A549 (cell line): ENCODE data around the gene GHR.

Experiments
- CBX8 ChIP-seq: fragments of 200-600 bp; sonication (generic); IDR thresholded peaks from 2 replicates; pipeline ENCODE4 v1.6.1; 2016
- MAX ChIP-seq: IDR thresholded peaks from 2 replicates; pipeline ENCODE4 v1.6.1; 2012
- MYC ChIP-seq: IDR thresholded peaks from 2 replicates; pipeline ENCODE4 v1.6.1; 2012; ENCODE audit warnings: mild to moderate bottlenecking, inconsistent platforms, low read length, improper control_type of control experiment, borderline replicate concordance
- NFE2L2 ChIP-seq: fragments of 150-350 bp; conservative IDR thresholded peaks from 2 replicates; pipeline ENCODE4 v1.6.1; 2014; ENCODE audit warnings: low read length
- POLR2A ChIP-seq: IDR thresholded peaks from 2 replicates; pipeline ENCODE4 v1.6.1; 2012; ENCODE audit warnings: mild to moderate bottlenecking, low read length
- RAD21 ChIP-seq, 2 experiments: fragments of >200 bp in 1 of 2; sonication (Bioruptor Twin) in 1 of 2; formaldehyde crosslinking in 1 of 2; IDR thresholded peaks in 1 of 2; conservative IDR thresholded peaks in 1 of 2; 2 replicates in 1 of 2; 3 replicates in 1 of 2; pipeline ENCODE4 v1.6.1; 2012 to 2018; ENCODE audit warnings: inconsistent platforms in 1 of 2
- SMC3 ChIP-seq: fragments of >200 bp; sonication (Bioruptor Twin); formaldehyde crosslinking; IDR thresholded peaks from 3 replicates; pipeline ENCODE4 v1.6.1; 2018; ENCODE audit warnings: inconsistent platforms
- SREBF2 ChIP-seq: fragments of 450-650 bp; IDR thresholded peaks from 2 replicates; pipeline ENCODE4 v1.6.1; 2014; ENCODE audit warnings: mild to moderate bottlenecking, moderate library complexity
- TP53 ChIP-seq: fragments of 250-450 bp; sonication (Bioruptor Pico); IDR thresholded peaks from 2 replicates; pipeline ENCODE4 v1.5.0; 2021; ENCODE audit warnings: mild to moderate bottlenecking, moderate library complexity
- TF ChIP-seq, protein P1 (sequence below): fragments of 250-450 bp; sonication (Bioruptor Pico); IDR thresholded peaks from 2 replicates; pipeline ENCODE4 v1.5.0; 2021; ENCODE audit warnings: mild to moderate bottlenecking, moderate library complexity, borderline replicate concordance
- TF ChIP-seq, protein P2 (sequence below): fragments of >200 bp; sonication (Bioruptor Twin); formaldehyde crosslinking; IDR thresholded peaks from 3 replicates; pipeline ENCODE4 v1.5.1; 2016

DNA sequence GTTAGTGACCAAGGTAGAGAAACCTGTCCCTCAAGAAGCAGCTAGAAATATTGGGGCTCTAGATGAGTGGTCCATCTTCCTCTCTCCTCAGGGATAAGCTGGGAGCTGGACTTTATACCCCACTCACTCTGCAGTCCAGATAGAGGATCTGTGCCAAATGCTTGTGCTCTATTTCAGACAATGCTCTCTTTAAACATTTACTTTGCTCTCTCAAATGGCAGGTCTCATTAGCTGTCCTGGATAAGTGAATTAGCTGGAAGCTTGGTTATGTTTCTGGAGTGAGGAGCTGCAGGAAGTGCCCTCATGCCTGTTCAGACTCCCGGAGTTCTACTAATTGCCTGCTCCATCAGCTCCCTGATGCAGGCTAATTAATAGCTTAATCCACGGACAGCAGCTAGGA lies 182.3 kb downstream of the GHR start:
- TF ChIP-seq NFE2L2, result no peak
- no peak for TF ChIP-seq MYC
- no peak for TF ChIP-seq MAX
- TF ChIP-seq, protein P1, sequence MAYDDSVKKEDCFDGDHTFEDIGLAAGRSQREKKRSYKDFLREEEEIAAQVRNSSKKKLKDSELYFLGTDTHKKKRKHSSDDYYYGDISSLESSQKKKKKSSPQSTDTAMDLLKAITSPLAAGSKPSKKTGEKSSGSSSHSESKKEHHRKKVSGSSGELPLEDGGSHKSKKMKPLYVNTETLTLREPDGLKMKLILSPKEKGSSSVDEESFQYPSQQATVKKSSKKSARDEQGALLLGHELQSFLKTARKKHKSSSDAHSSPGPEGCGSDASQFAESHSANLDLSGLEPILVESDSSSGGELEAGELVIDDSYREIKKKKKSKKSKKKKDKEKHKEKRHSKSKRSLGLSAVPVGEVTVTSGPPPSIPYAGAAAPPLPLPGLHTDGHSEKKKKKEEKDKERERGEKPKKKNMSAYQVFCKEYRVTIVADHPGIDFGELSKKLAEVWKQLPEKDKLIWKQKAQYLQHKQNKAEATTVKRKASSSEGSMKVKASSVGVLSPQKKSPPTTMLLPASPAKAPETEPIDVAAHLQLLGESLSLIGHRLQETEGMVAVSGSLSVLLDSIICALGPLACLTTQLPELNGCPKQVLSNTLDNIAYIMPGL, result no peak
- TF ChIP-seq SREBF2, result no peak
- TF ChIP-seq CBX8, result no peak
- TF ChIP-seq SMC3, result no peak
- no peak for TF ChIP-seq TP53 (CRISPR knock-in tag)
- TF ChIP-seq POLR2A, result no peak
- TF ChIP-seq, protein P2, sequence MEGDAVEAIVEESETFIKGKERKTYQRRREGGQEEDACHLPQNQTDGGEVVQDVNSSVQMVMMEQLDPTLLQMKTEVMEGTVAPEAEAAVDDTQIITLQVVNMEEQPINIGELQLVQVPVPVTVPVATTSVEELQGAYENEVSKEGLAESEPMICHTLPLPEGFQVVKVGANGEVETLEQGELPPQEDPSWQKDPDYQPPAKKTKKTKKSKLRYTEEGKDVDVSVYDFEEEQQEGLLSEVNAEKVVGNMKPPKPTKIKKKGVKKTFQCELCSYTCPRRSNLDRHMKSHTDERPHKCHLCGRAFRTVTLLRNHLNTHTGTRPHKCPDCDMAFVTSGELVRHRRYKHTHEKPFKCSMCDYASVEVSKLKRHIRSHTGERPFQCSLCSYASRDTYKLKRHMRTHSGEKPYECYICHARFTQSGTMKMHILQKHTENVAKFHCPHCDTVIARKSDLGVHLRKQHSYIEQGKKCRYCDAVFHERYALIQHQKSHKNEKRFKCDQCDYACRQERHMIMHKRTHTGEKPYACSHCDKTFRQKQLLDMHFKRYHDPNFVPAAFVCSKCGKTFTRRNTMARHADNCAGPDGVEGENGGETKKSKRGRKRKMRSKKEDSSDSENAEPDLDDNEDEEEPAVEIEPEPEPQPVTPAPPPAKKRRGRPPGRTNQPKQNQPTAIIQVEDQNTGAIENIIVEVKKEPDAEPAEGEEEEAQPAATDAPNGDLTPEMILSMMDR, result no peak
- no peak for TF ChIP-seq RAD21 (conservative IDR thresholded peaks at IDR 0.05 in 1 of 2, IDR thresholded peaks at IDR 0.05 in 1 of 2)
